PC-3 (cell line): ENCODE results near the gene BACH2. TPM values are rescaled to one million over a fixed set of nuclear protein-coding genes. Genes with fewer than 3 reads are reported as not detected.
A peak's percentile ranks its signal among the peaks of the same experiment; 100 is the strongest.

Experiments
- ATAC-seq: fragments of 200-7000 bp; cut with Tn5 transposase; 2 replicates; pipeline ENCODE4 v1.9.1; 2020; ENCODE audit warnings: mild to moderate bottlenecking, moderate library complexity
- BruUV-seq: library from RNA; stranded (reverse); fragments of 400-500 nt; replicated peaks from 2 replicates; lab custom pipeline; 2021; lab: Mats Ljungman, UMichigan
- CTCF ChIA-PET: fragments of 300-600 bp; sonication (Branson Sonifier 250); formaldehyde crosslinking; loops from one replicate; lab custom pipeline; 2022; ENCODE audit warnings: antibody characterized with exemption; lab: Charles Lee
- POLR2A ChIA-PET: fragments of 300-600 bp; sonication (Branson Sonifier 250); formaldehyde crosslinking; loops from one replicate; lab custom pipeline; 2022; ENCODE audit warnings: antibody characterized with exemption; ENCODE audit not compliant: unreplicated experiment; lab: Charles Lee
- DNase-seq: peaks from one replicate; pipeline ENCODE4 v3.0.0-alpha.2; 2015
- H2AFZ ChIP-seq: fragments of 300-600 bp; sonication (generic); 2 replicates; pipeline ENCODE4 v1.6.0; 2016; ENCODE audit warnings: antibody characterized with exemption, low read length
- H3F3A ChIP-seq: fragments of 300-600 bp; sonication (generic); one replicate; pipeline ENCODE4 v1.6.0; 2017; ENCODE audit warnings: antibody characterized with exemption, low read length, control low read depth, mild to moderate bottlenecking; ENCODE audit not compliant: unreplicated experiment
- H3K27ac ChIP-seq: fragments of 300-600 bp; sonication (generic); 2 replicates; pipeline ENCODE4 v1.5.1; 2016; ENCODE audit warnings: mild to moderate bottlenecking, low read length
- H3K27me3 ChIP-seq: fragments of 300-600 bp; sonication (generic); 2 replicates; pipeline ENCODE4 v1.6.1; 2016; ENCODE audit warnings: low read length, mixed read lengths
- H3K36me3 ChIP-seq: fragments of 300-600 bp; sonication (generic); 2 replicates; pipeline ENCODE4 v1.6.1; 2016; ENCODE audit warnings: low read depth, mixed run types, low read length, mixed read lengths
- H3K4me1 ChIP-seq: fragments of 300-600 bp; sonication (generic); 2 replicates; pipeline ENCODE4 v1.5.1; 2016; ENCODE audit warnings: low read length; ENCODE audit not compliant: insufficient read depth
- H3K4me2 ChIP-seq: fragments of 300-600 bp; sonication (generic); 2 replicates; pipeline ENCODE4 v1.6.0; 2016; ENCODE audit warnings: low read length
- H3K4me3 ChIP-seq: fragments of 300-600 bp; sonication (generic); 2 replicates; pipeline ENCODE4 v1.5.1; 2016; ENCODE audit warnings: mild to moderate bottlenecking, low read length, mixed read lengths
- H3K79me2 ChIP-seq: fragments of 300-600 bp; sonication (generic); 2 replicates; pipeline ENCODE4 v1.6.1; 2017; ENCODE audit warnings: low read length, mixed read lengths
- H3K9ac ChIP-seq: fragments of 300-600 bp; sonication (generic); 2 replicates; pipeline ENCODE4 v1.6.0; 2016; ENCODE audit warnings: mild to moderate bottlenecking, low read length
- H3K9me2 ChIP-seq: fragments of 300-600 bp; sonication (generic); replicated peaks from 2 replicates; pipeline ENCODE4 v1.6.1; 2016; ENCODE audit warnings: mixed run types, low read length, mixed read lengths
- H3K9me3 ChIP-seq: fragments of 300-600 bp; sonication (generic); 2 replicates; pipeline ENCODE4 v1.6.1; 2016; ENCODE audit warnings: low read length, mixed read lengths
- H4K20me1 ChIP-seq: fragments of 300-600 bp; sonication (generic); 2 replicates; pipeline ENCODE4 v1.6.1; 2016; ENCODE audit warnings: low read length, mixed read lengths
- CTCF ChIP-seq: fragments of 300-600 bp; sonication (generic); conservative IDR thresholded peaks from 2 replicates; pipeline ENCODE4 v1.5.1; 2017; ENCODE audit warnings: antibody characterized with exemption, low read depth, mild to moderate bottlenecking, low read length
- EZH2 ChIP-seq: fragments of 300-600 bp; sonication (generic); IDR thresholded peaks from one replicate; pipeline ENCODE4 v1.6.1; 2017; ENCODE audit warnings: antibody characterized with exemption, mild to moderate bottlenecking, low read length; ENCODE audit not compliant: unreplicated experiment
- EZH2phosphoT487 ChIP-seq: fragments of 300-600 bp; sonication (generic); IDR thresholded peaks from 2 replicates; pipeline ENCODE4 v1.6.1; 2018; ENCODE audit warnings: mild to moderate bottlenecking, antibody characterized with exemption, low read length, borderline replicate concordance
- intact Hi-C: fragments of 100-400 bp; cut with micrococcal nuclease; formaldehyde crosslinking; loops from 2 replicates; pipeline ENCODE4 v1.9.0; 2023
- total RNA-seq: library from RNA; depleted of rRNA; stranded (reverse); fragments of >200 nt; gene quantifications from 2 replicates; pipeline ENCODE4 v1.2.3, GENCODE V29; 2014

BACH2 gene
- total RNA-seq, 1 experiment from 2014 or later, result 7.0 TPM

GRCh38 chr6:90222724-90223198 is 73.9 kb downstream of the BACH2 start:
- Histone ChIP-seq H3K4me1 (peaks cover 43% of the 10 kb centered on the region), H3K9me3 (peaks cover 16% of the 10 kb centered on the region), H3K79me2 (no peaks in the 10 kb centered on the region), H3K4me2 (peak overlapping the region; percentile 53; the same call in 1 of the 2 replicates), H3K4me3 (no peak overlapping the region; the same call in 1 of the 2 replicates), H2AFZ (peak overlapping the region; percentile 49; the same call in 1 of the 2 replicates), H3K9ac (peak overlapping the region; percentile 67), H3K36me3 (peaks cover 14% of the 10 kb centered on the region; the same call in 1 of the 2 replicates), H3K27me3 (no peaks in the 10 kb centered on the region), H3K9me2 (no peaks in the 10 kb centered on the region), H4K20me1 (no peaks in the 10 kb centered on the region), H3K27ac (peak overlapping the region; percentile 93), H3F3A (no peaks in the 10 kb centered on the region)
- POLR2A ChIA-PET, result no interaction called here
- intact Hi-C loops, result no loop called here
- CTCF ChIA-PET, result no interaction called here
- ATAC-seq, result peak; percentile 50
- no peak for TF ChIP-seq EZH2
- no peak for TF ChIP-seq EZH2phosphoT487
- TF ChIP-seq CTCF, result no peak
- peak; percentile 89 for DNase-seq
- BruUV-seq, result no TSS peak

- no peaks in the 10 kb centered on the region for H3K79me2 ChIP-seq
- no peaks in the 10 kb centered on the region for H3K9me2 ChIP-seq
- ATAC-seq (no peak), DNase-seq (no peak)
- H3F3A ChIP-seq, result no peaks in the 10 kb centered on the region
- H3K4me3 ChIP-seq, result no peak overlapping the region
- H3K27me3 ChIP-seq, result no peaks in the 10 kb centered on the region
- peaks cover 50% of the 10 kb centered on the region for H3K4me1 ChIP-seq
- H3K9me3 ChIP-seq, result peaks cover 16% of the 10 kb centered on the region
- peaks cover 14% of the 10 kb centered on the region; the same call in 1 of the 2 replicates for H3K36me3 ChIP-seq
- ChIA-PET CTCF (no interaction called here), POLR2A (no interaction called here)
- intact Hi-C loops, result no loop called here
- peak overlapping the region; percentile 93 for H3K27ac ChIP-seq
- peak overlapping the region; percentile 53 for H3K4me2 ChIP-seq
- H2AFZ ChIP-seq, result peak overlapping the region; percentile 49; the same call in 1 of the 2 replicates
- H3K9ac ChIP-seq, result peak overlapping the region; percentile 67
- BruUV-seq, result no TSS peak
- H4K20me1 ChIP-seq, result no peaks in the 10 kb centered on the region
- TF ChIP-seq EZH2phosphoT487 (no peak), CTCF (no peak), EZH2 (no peak)
Observed at GRCh38 chr6:90222008-90222407, 74.6 kb downstream of the BACH2 start.

- DNase-seq (no peak), ATAC-seq (no peak)
- Histone ChIP-seq H3K9me2 (no peaks in the 10 kb centered on the region), H2AFZ (no peak overlapping the region), H3K27ac (no peak overlapping the region), H3K9me3 (peaks cover 16% of the 10 kb centered on the region), H4K20me1 (no peaks in the 10 kb centered on the region), H3K4me3 (no peak overlapping the region), H3K79me2 (no peaks in the 10 kb centered on the region), H3F3A (no peaks in the 10 kb centered on the region), H3K27me3 (no peaks in the 10 kb centered on the region), H3K36me3 (peaks cover 14% of the 10 kb centered on the region; the same call in 1 of the 2 replicates), H3K4me2 (no peak overlapping the region), H3K4me1 (peaks cover 56% of the 10 kb centered on the region), H3K9ac (no peak overlapping the region)
- TF ChIP-seq EZH2 (no peak), EZH2phosphoT487 (no peak), CTCF (no peak)
- BruUV-seq, result no TSS peak
- POLR2A ChIA-PET, result no interaction called here
- CTCF ChIA-PET, result no interaction called here
- intact Hi-C loops, result no loop called here
Observed at GRCh38 chr6:90221403-90221802, 75.2 kb downstream of the BACH2 start.
